Fibroblast of mammary gland (primary cell): ENCODE results near the gene IGF2BP2.

Experiments used
- DNase-seq: peaks from one replicate; pipeline ENCODE4 v3.0.0-alpha.2; 2010; ENCODE audit warnings: low read depth
- H3K4me3 ChIP-seq: 2 replicates; pipeline ENCODE4 v1.5.1; 2011; ENCODE audit warnings: low read depth, mild to moderate bottlenecking, low read length, moderate library complexity; ENCODE audit not compliant: control insufficient read depth
- TF ChIP-seq, protein P1 (sequence below): conservative IDR thresholded peaks from 2 replicates; pipeline ENCODE4 v1.5.1; 2011; ENCODE audit warnings: low read depth, low read length, inconsistent platforms; ENCODE audit not compliant: control insufficient read depth, insufficient read depth

Gene IGF2BP2

DNA sequence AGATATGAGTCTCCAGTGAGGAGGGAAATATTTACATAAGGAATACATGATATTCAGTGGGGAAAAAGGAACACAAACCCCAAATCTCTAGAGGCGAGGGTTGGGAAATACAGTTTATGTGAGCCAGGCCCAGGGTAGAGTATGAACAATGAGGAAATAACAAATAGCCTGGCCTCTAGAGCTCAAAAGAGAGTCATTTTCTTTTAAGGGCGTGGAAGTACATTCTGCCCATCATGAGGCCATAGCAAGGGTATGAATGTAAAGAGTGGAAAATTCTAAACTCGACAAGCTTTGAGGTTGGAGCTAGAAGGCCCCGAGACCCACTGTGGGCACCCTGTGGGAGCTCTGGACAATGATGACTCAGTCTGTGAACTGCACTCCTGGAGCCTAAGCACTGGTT, 27.8 kb upstream of the IGF2BP2 start:
- TF ChIP-seq, protein P1, sequence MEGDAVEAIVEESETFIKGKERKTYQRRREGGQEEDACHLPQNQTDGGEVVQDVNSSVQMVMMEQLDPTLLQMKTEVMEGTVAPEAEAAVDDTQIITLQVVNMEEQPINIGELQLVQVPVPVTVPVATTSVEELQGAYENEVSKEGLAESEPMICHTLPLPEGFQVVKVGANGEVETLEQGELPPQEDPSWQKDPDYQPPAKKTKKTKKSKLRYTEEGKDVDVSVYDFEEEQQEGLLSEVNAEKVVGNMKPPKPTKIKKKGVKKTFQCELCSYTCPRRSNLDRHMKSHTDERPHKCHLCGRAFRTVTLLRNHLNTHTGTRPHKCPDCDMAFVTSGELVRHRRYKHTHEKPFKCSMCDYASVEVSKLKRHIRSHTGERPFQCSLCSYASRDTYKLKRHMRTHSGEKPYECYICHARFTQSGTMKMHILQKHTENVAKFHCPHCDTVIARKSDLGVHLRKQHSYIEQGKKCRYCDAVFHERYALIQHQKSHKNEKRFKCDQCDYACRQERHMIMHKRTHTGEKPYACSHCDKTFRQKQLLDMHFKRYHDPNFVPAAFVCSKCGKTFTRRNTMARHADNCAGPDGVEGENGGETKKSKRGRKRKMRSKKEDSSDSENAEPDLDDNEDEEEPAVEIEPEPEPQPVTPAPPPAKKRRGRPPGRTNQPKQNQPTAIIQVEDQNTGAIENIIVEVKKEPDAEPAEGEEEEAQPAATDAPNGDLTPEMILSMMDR = no peak
- no peak overlapping the region for H3K4me3 ChIP-seq
- DNase-seq = peak; percentile 63

DNA sequence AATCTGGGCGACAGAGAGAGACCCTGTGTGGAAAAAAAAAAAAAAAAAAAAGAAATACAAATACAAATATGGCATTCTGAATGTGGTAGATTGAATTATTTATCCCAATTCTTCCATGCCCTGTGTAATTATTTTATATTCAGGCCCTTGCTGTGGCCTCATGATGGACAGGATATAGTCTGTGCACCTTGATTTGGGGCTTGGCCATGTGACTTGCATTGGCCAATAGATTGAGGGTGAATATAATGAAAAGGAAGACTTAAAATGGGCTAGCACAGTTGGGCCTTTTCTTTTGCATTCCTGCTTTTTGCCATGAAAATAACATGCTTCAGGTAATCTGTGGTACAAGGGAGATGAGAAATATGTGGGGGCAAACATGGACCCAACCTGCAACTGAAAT, 27.1 kb upstream of the IGF2BP2 start:
- TF ChIP-seq, protein P1 = no peak
- H3K4me3 ChIP-seq = no peak overlapping the region
- DNase-seq = no peak

DNA sequence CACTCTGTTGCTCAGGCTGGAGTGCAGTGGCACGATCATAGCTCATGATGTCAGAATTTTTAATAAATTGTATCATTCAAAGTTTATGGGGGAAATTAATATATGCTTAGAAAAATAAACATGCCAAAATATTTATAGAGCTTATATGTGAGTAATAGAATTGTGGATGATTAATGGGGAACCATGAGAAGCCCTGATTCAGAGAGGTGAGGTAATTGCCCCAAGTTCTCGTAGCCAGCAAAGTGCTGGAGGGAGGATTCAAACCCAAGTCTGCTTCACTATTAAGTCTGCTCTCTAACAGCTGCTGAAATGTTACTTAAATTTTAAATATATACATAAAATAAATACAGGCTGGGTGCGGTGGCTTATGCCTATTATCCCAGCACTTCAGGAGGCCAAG, 26.2 kb upstream of the IGF2BP2 start:
- TF ChIP-seq, protein P1 = no peak
- DNase-seq = peak; percentile 36
- H3K4me3 ChIP-seq = no peak overlapping the region

DNA sequence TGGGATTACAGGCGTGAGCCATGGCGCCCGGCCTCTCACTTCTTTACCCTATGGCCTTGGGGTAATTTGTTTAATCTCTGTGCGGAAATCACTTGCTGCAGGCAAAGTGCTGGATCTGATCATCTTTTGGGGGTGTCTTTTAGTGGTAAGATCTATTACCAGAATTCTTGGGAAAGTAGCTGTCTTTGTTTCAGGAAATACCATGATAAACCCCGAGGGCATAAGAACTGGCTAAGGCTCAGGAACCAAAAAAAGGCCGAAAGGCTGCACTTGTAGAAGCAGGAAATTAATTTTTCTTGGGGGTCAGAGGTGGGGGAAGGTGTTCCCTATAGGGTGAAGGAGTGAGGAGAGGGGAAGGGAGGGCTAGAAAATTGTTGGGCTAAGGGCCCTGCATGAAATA, 22.7 kb upstream of the IGF2BP2 start:
- TF ChIP-seq, protein P1 = no peak
- H3K4me3 ChIP-seq = no peak overlapping the region
- no peak for DNase-seq

DNA sequence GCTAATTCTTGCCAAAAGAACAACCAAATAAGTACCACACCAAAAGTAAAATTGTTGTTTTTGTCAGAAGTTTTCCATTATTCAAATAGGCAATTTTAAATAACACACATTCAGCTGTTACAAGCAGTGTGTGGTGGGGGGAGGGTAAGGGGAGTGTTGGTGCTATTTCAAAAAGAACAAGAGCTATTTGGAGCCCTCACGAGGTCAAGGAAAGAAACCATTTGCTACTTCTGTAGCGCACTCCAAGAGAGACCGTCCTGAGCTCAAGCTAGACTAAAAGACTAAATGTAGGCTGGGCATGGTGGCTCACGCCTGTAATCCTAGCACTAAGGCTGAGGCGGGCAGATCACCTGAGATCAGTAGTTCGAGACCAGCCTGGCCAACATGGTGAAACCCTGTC, 21.2 kb upstream of the IGF2BP2 start:
- no peak overlapping the region for H3K4me3 ChIP-seq
- TF ChIP-seq, protein P1 = no peak
- no peak for DNase-seq

DNA sequence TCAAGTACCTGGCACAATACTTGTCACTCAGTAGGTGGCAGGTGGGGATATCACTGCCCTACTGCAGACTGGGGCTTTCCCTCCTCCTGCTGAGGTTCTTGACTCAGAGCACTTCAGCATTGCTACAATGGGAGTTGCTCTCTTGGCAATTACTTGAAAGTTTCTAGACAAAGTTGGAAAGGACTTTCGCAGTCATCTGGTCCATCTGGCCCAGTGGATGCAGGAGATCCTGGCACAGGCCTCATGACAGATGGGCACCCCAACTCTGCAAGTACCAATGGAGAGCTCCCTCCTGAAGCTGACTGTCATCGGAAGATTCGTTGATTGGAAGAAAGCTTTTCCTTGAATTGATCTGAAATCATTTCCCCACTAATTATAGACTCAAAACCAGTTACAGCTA, 19.2 kb upstream of the IGF2BP2 start:
- no peak overlapping the region for H3K4me3 ChIP-seq
- TF ChIP-seq, protein P1 = no peak
- DNase-seq = no peak

DNA sequence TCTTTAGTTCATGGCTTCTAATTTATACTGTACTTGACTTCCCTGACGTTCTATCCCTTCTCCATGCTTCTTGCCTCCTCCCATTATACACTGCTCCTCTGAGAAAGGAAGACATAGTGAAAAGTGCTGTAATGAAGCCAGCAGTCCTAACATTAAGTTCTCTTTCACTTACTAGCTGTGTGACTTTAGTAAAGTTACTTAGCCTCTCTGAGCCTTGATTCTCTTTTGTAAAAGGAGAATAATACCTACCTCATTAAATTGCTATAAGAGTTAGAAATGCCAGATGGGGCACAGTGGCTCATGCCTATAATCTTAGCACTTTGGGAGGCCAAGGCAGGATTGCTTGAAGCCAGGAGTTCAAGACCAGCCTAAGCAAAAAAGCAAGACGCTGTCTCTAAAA, 18.8 kb upstream of the IGF2BP2 start:
- no peak overlapping the region for H3K4me3 ChIP-seq
- TF ChIP-seq, protein P1 = no peak
- DNase-seq = no peak
